Stimulated activated CD8-positive, alpha-beta memory T cell treated with anti-CD3 and anti-CD28 coated beads, Interleukin-4, amount 100 ng/mL, for 4 hours (primary cell): ENCODE results near the gene BMAL1.

ENCODE experiments used
- DNase-seq, 2 donors: peaks; one replicate each; pipeline ENCODE4 v3.0.0-alpha.2; 2020; ENCODE audit warnings: low read depth in 2 of 2, low spot score in 1 of 2

Gene BMAL1

DNA sequence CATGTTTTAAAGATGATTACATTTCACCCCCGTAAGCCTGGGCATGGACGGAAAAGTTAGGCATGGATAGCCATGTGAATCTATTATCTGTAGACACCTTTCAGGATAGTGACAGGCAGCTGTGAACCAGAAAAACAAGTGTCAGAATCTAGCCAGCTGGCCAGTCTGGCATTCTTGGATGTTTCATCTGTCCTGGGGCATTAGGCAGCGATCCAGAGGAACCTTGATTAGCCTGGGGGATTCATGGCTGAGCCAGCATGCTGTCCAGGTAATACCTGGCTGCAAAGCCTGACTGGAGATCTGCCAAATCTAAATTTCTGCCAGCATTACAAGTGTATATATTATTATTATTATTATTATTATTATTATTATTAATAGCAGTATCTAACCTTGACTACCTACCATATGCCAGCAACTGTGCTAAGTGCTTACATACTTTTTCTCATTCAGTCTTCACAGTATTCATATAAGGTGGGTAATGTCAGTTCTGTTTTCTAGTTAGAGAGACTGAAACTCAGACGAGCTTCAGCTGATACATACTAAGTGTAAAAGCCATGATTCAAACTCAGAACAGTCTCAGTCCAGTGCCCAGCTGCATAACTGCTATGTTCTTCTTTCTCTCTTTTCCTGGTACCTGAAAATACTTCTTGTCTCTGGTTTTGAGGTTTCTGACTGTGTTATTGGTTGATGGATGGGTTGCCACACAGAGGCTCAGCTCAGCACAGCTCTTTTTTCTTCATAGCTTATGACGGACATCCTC lies 12.8 kb downstream of the BMAL1 start:
- DNase-seq: no peak

DNA sequence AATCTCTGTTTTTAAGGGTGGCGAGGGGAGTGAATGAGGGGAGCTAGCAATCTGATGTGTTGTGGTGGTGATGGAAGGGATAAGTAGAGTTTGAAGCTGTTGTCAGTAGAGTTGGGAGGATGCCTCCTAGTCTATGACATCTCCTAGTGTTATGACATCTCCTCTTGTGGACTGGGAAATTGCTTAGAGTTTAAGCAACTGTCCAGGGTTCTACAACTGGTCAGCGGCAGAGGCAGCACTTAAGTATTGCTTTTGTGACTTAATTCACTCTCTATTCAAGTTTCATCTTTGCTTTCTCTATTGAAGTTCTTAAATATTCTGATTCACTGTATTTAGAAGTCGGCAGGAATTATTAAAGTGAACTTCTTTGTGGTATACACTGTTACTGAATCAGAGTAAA lies 13.8 kb downstream of the BMAL1 start:
- no peak for DNase-seq

DNA sequence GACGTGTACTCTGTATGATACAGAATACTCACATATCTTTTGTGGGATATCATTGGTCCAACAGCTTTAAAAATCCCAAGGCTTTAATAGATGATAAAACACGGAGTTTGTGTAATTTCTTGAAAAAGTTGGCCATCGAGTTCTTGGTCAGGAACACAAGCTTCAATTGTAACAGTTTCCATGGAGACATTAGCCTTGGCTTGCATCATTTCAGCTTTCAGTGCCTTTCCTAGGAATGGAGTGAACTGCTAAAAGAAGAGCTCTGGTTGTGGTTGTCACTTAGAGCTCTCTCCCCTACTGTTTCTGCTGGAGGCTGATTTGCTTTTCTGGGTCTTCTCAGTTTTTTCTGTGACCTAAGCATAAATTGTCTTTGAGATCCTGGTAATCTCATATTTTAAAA lies 14.2 kb downstream of the BMAL1 start:
- DNase-seq: no peak

DNA sequence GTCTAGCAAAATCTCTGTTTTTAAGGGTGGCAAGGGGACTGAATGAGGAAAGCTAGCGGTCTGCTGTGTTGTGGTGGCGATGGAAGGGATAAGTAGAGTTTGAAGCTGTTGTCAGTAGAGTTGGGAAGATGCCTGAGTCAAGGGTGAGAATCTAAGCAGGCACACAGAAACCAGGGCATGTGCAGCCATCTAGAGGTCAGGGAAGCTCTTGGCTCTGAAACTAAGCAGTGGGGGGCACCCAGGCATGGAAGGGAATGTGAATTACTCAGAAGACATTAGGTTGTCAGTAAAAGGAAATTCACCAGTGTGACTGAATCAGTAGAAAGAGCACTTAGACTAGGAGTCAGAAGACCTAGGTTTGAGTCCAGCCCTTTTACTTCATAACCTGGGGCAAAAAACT lies 15.4 kb downstream of the BMAL1 start:
- no peak for DNase-seq

DNA sequence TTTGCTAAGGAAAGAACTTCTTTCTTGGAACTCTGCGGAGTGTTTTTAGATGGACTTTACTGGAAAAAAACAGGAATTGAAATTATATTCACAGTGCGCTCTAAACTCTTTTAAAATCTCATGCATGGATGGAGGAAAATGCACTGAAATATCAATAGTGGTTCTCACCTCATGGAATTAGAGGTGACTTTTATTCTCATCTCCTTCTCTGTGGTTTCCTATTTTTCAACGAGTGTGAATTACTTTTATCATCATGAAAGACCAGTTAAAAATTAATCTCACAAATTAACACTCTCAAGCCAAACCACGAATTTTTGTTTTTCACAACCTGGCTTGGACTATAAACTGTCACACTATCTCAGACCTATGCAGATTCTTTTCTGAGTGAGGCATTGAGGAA lies 16.6 kb downstream of the BMAL1 start:
- DNase-seq: no peak

DNA sequence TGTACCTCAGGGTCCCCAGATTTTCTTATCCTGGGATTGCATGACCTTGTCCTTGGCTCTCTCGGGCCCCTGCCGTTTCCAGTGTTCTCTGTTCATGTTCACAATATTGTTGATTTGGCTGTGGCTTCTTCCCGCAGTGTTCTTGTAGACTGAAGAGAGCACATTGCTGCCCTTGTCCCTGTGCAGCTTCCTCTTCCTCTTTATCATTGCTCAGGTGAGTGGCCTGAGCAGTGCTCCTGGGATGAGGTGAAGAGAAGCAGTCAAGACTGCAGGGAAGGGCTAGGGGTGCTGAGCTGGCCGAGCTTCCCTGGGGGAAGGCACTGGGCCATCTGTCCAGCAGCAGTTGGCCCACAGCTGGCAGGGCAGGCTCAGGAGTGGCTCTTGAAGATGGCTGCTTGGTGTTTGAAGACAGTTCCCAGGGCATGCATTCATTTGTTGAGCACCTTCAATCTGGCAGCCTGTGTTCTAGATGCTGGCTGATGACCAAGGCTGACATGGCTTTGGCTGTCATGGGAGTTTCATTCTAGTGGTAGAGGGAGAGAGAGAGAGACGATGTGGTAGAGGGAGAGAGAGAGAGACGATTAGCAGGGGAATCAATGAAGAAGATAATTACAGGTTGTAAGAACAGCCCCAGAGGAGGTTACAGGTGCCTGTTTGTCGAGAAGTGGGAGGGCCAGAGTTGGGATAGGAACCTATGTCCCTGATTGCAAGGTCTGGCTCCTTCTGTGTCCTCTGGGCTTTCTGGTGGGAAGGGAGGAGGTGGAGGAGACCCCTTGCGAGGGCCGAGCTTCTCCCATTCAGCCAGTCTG lies 17.4 kb downstream of the BMAL1 start:
- DNase-seq: no peak

DNA sequence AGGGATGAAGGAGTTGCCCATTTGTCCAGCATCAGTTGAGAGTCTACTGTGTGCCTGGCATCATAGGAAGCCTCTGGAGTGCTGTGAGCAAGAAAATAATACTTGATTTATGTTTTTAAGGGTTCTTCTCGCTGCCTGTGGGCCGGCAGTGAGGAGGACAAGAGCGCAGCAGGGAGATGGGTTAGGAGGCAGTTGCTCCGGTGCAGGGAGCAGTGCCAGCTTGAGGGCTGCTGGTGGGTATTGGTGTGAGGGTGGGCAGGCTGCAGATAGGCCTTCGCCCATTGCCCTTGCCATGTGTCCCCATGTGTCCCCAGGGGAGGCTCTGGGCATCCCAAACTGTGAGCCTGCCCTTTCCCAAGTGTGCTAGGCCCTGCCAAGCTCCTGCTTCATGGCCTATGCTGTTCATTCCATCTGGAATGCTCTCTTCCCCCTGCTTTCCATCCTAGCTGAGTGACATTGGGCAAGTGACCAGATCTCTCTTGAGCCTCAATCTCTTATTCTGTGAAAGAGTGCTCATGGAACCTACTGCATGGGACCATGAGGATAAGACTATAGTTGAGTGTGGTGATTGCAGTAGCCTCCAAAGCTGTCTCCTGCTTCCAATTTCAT lies 19.8 kb downstream of the BMAL1 start:
- DNase-seq: no peak

DNA sequence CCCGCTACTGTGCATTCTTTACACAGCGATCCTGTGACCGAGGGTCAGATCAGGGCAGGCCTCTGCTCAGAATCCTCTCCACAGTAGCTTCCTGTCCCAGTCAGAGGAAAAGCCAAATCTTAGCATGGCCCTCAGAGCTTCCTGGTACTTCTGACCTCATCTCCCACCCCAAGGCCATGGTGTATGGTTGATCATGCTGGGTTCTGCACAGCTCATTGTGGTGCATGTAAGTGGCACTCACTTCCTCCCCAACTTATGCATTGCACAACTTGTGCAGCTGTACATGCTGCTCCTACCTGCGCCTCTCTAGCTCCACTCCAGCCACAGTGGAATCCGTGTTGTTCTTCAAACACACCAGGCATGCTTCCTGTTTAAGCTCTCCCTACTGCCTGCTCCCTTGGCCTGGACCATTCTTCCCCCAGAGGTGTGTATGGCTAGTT lies 20.3 kb downstream of the BMAL1 start:
- no peak for DNase-seq

DNA sequence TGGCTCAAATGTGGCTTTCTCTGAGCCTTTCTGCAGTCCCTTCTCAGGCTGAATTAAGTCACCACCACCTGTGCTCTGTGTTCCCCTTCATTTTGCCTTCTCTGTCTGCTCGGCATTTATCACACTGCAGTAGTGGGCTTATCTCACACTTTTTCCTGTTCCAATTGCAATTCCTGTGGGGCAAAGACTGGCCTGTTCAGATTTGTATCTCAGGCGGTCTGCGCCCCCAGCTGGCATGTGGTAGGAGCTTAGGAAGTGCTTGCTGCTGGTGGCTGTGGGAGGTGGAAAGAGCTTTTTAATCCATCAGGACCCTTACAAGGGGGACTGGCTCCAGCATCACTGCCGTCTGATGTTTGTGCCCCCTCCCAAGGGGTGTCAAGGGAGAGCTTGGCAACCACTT lies 21.2 kb downstream of the BMAL1 start:
- no peak for DNase-seq

DNA sequence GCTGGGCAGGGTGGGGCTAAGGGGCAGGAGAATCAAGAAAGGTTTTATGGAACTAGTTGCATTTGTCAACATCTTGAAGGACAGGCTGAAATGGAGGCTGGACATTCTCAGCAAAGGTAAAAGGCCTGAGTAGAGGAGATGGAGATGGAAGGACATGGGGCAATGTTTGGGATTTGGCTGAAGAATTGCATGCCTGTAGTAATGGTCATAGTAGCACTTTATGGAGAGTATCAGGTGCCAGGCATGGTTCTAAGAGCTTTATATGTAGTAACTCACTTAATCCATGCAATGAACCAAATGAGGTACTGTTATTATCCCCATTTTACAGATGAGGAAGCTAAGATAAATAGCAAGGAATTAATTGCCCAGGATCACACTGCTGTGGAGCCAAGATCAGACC lies 23.9 kb downstream of the BMAL1 start:
- DNase-seq: no peak

DNA sequence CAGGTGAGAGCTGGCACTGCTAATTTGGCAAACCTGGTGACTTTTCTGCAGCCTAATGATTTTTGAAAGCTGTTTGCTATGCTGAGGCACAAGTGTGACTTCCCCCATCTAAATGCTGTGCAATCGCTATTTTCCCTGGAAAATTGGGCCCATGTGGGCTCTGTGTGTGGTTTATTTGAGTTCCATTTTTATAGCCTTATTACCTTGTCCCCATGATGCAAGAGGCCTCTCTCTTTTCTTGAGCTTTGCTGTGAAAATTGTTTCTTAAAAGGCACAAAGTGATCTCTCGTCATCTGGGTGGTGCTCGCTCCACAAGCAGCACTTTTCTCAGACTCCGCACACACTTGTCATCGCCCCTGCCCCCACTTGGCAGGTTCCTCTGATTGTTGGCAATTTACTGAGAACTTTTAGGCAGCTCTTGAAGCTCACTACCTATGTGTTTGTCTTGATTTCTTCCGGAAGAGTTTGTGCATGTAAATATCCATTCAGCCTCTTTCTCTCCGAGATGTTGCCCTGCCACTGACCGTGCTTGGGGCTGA lies 24.9 kb downstream of the BMAL1 start:
- no peak for DNase-seq

DNA sequence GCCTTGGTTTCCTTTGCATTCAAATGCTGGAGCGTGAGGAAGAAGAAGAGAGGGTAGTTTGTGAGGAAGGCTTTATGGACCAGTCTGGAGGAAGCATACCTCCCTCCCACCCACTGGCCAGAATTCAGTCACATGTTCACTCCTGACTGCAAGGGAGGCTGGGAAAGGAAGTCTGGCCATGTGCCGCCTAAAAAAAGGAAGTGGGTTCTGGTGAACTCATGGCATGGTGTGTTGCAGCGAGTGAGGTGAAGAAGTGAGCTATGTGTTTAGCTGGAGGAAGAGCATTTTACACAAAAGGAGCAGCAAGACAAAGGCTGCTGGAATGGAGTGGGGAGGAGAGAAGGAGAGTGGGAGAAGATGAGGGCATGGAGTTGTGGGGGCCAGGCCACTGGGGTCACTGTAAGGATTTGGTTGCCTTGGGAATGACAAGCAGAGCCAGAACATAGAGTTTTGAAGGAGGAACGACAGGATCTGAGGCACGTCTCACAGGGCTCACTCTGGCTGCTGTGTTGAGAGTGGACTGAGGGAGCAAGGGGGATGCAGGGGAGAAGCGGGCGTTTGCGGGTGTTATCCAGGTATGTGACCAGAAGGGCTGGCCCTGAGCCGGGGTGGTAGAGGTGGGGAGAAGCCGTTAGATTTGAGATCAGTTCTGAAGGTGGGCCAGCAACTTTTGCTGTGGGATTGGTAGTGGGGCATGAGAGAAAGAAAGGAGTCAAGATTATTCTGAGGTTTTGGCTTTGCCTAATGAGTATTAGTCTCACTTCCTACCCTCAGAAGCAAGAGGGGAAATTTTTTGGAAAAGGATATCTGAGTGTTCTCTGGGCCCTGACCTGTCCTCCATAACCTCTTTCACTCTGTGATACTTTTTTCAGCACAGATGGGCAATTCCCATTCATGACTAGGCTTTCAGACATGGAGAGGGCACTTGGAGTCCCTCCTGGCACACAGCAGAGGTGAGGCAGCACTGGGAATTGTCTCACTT lies 26.4 kb downstream of the BMAL1 start:
- DNase-seq: no peak

DNA sequence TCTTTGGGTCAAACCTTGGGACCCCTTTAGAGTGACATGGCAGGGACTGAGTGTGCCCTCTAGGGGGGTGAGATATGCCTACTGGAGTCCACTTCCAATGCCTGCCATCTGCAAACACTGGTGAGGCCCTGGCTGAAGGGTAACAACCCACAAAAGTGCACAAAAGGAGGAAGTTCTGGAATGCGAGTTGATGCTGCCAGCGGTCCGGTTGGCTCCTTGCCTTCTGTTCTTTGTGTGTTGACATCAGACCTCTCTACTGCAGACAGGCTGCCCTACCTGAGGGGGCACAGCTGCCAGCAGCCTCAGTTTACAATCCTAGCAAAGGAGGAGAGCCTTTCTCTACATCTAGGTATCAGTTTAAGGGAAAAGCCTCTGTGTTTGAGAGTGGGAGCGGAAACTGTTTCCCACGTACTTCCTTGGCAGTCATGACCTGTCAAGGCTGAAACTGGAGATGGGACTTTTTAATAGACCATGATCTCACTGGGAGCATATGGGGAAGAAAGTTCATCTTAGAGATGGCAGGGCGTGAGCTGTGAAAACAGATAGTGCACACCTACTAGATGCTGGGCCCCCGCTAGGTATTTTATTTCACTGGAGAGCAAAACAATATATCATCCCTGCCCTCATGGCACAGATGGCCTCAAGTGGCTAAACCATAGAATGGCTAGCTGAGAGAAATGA lies 27.2 kb downstream of the BMAL1 start:
- DNase-seq: no peak

DNA sequence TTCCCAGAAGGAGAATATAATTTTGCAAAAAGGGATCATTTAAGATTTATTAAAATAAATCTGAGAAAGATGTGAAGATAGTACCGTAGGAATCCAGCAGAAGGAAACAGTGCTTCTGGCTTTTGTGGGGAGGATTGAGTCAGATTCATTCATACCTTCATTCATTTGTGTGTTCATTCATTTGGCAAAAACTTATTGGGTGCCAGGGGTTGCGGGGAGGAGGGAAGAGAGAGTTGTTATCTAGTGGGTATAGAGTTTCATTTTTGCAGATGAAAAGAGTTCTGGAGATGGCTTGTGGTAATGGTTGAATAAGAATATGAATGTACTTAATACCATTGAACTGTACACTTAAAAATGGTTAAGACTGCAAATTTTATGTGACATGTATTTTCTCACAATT lies 31.1 kb downstream of the BMAL1 start:
- no peak for DNase-seq

DNA sequence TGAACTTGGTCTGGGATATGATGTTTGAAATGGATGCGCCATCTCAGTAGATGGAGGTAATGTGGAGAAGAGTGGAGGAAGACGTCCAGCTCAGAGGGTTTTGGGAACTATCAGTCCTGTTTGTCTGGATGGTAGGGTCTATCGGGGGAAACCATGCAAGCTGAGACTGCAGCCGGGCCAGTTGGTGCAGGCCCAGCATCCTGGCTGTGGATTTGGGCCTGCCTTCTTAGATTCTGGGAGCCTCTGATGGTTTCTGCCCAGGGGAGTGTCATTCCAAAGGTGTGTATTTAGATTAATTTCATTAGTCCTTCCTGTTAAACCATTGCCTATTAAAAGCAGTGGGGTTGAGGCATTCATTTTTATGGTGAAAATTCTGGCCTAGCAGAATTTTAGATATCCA lies 31.6 kb downstream of the BMAL1 start:
- no peak for DNase-seq

DNA sequence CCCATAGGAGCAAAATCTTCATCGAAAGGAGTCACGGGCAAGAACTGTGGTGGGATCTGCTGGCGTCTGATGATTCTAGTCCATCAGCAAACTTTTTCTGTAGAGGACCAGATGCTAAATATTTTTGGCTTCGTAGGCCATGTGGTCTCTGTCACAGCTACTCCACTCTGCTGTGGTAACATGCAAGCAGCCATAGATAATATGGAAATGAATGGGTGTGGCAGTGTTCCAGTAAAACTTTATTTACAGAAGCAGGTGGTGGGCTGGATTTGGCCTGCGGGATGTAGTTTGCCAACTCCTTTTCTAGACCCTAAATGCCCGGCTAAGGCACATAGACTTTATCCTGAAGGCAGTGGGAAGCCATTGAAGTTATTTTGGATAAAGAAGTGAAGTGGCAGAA lies 32.9 kb downstream of the BMAL1 start:
- DNase-seq: no peak

DNA sequence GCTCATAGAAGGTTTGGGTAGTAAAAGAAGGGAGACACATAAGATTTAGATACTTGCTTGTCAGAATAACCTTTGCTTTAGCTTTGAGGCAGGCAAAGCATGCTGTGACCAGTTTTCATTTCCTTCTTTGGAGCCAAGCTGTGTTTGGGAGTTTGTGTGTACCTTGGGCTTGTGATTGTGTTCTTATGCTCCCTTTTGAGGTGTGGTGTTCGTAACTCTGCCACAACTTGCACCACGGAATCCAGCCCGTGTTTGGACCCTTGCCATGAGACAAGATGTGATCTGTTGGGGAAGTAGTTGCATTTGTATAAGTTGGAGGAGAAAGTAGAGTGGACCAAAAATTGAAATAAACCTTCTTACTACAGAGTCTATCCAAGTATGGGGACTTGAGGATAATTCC lies 34.0 kb downstream of the BMAL1 start:
- DNase-seq: no peak

DNA sequence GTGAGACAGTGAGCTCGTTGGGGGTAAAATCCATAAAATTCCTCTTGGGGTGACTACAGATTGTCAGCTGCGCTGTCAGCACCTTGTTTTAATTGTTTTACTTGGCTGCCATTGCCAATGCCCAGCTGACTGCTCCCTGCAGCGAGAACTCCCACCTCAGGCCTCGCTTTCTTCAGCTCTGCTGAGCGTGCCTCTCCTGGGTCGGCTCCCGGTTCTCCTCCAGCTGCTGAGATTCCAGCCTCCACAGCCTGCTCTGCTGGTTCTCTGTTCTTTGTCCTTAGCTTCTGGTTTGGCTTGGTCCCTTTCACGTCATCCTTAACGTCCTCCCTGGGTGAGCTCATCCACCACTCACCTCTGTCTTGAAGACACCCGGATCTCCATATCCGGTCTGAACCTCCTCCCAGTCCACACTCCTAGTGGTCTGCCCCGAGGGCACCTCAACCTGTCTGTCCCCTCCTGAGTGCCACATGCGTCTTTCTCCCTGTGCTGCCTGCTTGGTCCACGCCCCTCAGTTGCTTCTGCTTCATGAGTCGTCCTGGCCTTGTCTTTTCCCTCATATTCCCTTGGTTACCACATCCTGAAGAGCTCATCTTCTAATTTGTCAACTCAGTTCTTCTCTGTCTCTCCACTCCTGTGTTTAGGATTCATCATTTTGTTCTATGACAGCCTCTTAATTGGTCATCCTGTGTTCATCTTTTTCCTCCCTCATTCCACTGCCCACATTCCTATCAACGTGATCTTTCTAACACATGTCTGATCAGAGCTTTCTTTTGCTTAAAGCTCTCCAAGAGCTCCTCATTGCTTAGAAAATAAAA lies 35.6 kb downstream of the BMAL1 start:
- DNase-seq: no peak

DNA sequence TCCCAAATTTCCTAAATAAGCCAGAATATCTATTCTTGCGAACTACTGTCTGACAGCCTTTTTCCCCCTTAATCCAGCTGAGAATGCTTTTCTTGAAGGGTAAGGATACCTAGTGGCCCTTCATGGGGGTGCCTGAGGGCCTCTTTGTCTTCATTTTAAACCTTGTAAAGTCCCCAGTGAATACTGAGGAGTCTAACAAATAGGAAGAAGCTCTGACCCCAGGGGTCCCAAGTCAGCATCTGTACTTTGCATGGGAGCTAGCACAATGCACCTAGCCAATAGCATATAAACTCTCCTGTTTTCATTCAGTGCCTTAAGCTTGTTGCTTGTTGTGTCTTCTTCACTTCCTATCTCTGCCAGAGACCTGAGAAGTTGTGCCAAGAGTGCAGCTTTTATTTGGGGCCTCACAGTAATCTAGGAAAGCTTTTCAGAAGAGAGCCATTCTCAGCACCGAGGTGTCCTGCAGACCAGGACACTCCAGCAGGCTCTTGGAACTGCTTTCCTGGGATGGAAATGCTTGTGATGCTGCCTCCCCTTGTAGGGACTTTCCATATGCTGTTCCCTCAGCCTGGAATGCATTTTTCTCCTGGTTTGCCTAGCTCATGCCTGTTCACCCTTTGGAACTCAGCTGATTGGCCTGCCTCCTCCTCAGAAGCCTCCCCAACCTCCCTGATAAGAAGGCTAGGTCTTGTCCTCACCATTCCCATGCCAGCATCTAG lies 37.2 kb downstream of the BMAL1 start:
- no peak for DNase-seq
